DLD1 (cell line): ENCODE results near the gene WDR54.
"Not testable (repeated sequence)": the region's sequence is repeated elsewhere in the genome, so short reads cannot be mapped to it uniquely, and the experiment has no call there.

ENCODE experiments used
- in situ Hi-C: cut with HindIII; loops from 2 replicates; pipeline ENCODE4 v1.10.0; 2017; ENCODE audit warnings: low sequenced_read_pairs

The WDR54 gene

DNA sequence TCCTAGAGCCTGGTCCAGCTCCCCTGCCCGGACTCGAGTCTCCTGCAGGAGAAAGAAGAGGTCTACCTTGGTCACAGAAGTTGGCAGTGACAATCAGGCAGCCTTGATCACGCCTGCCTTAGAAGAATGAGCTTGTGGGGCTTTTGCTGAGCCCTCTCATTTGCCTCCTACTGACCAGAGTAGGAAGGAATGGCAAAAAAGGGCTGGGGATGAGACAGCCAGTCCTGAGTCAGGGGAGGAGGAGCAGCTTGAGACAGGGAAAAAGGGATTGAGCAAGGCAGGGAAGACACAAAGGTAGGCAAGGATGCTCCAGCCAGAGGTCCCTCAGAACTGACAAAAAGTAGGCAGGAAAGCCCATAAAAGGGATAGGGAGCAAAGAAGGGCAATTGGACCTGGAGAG, 6.0 kb downstream of the WDR54 start:
- in situ Hi-C loops = no loop called here

DNA sequence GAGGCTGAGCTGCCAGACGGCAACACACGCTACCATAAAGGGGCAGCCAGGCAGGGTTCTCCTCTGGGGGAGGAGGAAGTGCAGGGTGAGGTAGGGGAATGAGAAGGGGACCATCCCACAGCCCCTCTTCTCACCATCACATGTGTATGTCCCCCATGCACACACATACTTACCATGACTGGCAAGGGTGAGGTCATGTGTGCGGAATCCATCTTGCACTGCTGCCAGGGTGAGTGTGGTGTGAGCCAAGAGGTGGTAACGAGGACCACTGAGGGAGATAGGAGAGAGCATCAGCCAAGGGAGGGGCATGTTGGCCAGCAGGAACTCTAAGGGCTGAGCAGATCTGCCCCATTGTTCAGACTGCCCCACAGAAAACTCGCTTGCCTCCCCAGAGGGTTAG, 7.1 kb downstream of the WDR54 start:
- in situ Hi-C loops = no loop called here

DNA sequence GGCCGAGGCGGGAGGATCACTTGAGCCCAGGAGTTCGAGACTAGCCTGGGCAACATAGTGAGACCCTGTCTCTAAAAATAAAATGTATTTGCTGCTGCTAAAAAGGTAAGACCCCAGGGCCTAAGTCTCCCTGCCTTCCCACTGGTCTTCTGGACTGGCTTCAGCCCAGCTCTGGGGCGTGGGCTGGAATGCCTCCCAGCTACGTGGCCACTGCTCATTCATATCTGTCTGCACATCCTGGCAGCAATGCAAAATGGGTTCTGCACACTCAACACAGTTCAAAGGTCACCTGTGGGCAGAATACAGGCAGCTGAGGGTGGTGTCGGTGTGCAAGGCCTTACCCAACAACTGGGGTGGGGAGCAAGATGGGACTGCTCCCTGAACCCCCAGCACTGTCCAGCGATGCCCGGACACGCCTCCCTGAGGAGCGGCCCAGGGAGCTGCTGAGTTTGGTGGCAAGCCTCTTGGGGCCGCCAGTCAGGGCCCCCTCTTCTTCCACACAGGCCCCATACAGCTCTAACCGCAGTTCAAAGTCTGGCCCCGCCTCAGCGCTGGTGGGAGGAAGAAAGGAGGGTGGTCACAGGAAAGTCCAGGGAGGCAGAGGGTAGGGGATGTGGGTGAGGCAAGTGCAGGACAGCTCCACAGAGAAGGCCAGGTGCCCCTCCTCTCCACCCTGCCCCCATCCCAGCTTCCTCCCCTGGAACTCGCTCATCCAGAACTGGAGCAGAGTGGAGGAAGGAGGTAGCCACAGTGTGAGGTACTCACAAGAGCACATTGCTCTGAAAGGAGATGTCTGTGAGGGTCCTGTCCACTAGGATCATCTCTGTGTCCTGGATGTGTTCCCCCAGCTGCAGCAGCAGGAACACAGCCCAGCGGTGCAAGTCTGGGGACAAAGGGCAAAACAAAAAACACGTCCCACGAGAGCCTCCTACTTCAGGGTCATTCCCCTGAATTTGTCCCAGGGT, 8.2 kb downstream of the WDR54 start:
- in situ Hi-C loops = no loop called here

DNA sequence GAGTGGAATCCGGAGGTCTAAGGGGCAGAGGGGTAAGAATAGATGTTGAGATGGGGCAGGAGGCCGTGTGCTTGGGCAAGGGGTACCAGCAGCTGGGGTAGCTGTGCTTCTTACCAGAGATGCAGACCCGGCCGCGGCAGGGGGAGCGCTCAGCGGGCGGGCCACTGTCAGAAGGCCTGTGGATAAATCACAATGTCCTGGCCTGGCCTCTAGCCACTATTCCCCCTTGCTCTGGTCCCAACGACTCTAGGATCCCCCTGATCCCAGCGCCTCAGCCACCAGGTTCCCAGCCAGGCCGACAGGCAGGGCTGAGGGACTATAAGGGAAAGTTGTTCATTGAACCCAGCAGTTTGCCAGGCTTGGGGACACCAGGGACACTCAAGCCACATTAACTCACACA, 9.0 kb downstream of the WDR54 start:
- in situ Hi-C loops = no loop called here

DNA sequence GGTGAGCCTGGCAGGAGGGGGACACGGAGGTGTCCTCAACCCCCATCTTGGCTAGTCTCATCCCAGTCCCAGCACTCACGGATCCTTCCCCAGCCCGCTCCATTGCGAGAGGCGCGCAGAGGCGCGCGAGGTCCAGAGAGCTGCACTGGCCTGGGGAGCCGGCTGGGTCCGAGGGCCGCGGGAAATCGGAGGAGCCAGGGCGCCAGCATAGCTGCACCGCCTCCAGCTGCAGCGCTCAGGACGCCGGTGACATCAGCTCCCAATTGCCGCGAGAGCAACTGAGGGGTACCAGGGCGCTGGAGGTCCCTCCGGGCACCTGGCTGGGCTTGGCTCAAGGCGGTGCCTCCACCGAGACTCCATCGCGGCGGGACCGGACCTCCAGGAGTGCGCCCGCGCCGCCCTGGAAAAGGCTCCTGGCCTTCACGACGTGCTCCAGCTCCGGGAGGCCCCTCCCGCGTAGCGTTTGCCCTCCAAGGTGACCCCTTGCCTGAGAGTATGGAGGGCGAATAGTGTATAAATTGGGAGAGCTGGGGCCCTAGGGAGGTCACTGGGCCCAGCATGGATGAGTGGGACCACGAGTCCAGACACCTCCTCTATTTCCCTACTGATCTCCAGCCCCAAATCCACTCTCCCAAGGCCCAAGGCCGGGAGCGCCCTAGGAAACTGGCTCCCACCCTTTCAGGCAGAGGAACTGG, 14.7 kb downstream of the WDR54 start:
- in situ Hi-C loops = no loop called here

DNA sequence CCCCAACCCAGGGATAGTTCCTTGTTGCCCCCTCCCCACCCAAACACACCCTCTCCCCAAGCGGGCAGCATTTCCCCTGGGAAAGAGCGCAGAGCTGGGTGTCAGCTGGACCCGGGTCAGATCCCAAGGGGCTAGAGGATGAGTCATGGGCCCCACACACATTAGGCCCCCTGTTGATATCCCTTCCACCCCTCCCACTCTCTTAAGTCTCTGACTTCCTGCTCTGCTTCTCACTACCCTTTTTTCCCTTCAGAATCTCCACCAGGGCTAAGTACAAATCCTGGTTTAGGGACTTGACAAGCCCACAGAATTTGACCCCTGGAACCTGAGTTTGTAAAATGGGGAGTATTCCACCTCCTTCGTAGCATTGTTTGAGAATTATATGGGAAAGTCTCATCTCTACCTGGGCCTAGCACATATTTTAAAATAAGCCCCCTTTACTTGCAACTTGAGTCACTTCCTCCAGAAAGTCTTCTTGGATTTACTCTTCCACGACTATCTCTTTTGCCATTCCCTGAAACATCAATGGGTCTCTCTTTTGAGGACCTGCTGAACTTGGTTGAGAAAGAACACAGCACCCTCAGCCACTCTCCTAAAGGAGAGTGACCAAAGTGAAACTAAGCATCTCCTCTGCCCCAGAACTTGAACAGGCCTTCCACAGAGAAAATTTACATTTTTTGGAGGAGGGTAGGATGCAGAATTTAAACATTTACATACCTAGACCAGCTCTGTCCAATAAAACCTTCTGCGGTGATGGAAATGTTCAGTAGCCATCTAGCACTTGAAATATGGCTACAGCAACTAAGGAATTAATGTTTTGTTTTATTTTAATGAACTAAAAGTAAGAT, 15.5 kb downstream of the WDR54 start:
- in situ Hi-C loops = no loop called here

DNA sequence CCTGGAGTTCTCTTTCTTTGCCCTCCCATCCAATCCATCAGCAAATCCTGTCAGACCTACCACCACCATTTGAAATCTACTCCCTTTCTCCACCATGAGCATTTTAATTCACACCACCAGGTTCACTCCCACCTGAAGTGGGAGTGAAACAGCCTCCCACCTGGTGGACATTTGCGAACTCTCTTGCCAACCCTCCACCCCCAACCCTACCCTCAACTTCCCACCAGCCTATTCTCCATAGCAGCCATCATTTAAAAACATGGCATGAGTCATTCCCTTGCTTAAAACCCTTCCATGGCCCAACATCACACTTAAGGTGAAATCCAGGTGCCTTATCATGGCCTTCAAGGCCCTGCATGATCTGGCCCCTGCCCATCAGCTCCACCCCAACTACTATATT, 16.7 kb downstream of the WDR54 start:
- in situ Hi-C loops = no loop called here

DNA sequence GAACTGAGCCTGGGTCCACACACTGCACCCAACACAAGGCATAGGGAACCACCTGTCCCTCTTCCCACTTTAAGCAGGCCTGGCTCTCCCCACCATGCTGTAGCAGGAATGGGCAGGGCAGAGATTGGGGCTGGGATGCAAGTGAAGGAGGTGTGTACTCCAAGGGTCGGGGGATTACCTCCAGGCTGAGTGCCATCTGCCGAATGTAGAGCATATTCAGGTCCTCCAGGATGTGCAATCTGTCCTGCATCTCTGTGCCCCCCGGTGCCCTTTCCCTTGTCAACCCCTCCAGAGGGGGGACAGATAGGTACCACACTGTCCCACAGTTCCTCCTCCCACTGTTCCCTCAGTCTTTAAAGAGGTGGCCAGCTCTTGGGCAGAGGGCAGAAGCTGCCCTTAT, 17.8 kb downstream of the WDR54 start:
- in situ Hi-C loops = no loop called here

DNA sequence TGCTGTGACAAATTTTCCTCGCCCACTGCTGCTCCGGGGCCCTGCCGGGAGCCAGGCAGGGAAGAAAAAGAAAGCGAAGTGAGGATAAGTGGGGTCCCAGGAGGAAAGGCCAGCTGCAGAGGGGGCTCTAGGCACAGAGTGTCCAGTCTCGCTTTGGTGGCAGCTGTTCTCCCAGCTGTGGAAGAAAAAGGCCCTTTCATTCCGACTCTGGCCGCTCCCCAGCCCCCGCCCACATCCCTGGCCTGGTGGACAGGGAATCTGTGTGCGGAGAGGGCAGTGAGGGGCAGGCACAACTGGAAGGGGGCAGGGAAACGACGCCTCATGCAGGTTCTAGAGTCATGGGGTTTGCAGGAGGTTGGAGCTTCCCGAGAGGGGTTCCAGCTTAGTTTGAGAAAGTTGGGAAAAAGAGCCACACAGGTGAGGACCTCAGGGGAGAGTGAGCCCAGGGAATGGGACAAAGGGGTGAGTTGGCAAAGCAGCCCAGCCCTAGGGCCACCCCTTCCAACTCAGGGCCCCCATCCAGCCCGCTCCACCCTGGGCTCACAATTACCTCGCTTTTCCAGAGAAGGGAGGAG, 18.4 kb downstream of the WDR54 start:
- in situ Hi-C loops = no loop called here

DNA sequence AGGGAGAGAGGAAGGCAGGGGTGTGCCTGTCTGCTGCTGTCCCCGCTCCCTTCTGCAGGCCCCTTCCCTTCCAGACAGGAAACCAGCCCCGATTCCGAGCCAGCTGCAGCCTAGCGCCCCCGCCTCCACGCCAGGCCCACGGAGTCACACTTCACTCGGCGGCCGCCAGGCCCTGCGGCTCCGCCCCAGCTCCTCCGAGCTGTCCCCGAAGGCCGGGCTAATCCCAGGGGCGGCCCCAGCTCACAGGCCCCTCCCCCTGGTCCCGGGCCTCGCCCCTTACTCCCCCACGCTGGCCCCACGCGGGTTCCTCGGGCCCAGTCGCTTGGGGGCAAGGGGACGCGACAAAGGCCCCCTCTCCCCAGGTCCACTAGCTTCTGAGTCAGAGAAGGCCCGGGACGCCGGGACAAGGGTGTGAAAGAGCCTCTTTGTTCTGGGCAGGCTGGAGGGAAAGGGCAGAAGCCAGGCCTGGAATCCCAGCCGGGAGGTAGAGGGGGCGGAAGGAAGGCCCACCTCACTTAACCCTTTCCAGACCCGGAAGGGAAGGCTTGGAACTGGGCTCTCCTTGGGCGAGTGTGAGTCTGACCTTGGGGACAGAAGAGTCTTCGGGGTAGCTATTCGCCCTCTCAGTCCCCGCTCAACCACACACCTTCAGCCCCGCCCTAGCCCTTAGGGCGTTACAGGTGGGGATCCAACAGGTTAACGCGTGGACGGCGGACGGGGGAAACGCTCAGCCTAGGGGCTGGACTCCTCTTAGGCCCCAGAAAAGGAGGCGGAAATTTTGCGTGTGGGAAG, 19.0 kb downstream of the WDR54 start:
- in situ Hi-C loops = no loop called here

DNA sequence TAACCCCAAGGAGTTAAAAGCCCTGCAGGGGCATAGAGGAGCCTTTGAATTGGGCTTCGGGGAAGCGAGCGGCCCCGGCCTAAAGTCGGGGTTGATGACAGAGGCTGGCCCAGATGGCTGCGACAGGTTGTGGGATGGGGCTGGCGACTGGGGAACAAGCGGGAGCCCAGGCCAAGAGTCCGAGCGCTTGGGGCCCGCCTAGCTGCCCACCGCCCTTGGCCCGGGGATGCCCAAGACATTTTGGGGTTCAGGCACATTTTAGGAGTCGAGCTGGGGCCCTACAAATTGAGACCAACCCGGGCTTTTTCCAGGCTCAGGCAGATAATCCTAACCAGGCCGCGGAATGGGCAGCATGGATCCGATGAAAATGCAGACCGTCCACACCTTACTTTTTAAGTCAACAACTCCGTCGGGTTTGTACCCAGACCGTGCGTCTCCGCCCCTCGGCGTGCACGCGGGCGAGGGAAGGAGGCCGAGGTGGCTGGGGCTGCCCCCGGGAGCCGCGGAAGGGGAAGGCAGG, 19.7 kb downstream of the WDR54 start:
- in situ Hi-C loops = no loop called here

DNA sequence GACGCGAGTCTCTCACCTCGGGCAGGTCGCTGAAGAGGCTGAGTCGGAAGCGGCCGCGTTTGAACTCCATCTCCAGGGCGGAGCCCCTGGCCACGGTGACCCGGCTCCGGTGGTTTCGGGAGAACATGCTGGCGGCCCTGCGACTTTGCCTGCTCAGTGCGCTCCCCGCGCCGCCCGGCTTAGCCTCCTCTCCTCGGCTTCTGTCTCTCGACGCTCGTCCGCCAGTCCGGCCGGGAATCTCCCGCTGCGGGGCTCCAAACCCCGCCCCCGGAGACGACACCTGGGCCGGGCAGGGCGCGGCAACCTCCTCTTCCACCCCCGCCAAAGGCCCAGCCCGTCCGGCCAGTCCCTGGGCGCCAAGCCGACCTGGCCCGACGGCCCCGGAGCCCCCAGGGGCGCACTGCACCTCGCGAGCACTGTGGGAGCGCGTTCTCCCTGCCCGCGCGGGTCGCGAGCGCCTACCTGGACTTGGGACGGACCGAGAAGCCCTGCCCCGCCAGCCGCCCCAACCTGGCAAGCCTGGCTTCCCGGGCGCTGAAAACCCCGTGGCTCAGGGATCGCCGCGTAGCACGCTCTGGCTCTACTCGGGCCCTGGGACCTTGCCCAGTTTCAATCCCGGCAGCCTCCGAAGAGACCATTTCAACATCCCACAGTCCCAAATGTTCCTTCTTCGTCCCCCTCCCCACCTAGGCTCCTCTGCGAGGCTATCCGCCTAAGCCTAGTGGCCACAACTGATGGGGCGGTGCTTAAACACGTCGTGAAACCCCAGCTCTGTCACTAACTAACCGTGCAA, 20.4 kb downstream of the WDR54 start, which contains the start of gene RTKN:
Gene RTKN (minus strand): TSS at position 248 of the 793 bp plus-strand sequence. CDS start 121 bp downstream, at position 127.
- in situ Hi-C loops = no loop called here

DNA sequence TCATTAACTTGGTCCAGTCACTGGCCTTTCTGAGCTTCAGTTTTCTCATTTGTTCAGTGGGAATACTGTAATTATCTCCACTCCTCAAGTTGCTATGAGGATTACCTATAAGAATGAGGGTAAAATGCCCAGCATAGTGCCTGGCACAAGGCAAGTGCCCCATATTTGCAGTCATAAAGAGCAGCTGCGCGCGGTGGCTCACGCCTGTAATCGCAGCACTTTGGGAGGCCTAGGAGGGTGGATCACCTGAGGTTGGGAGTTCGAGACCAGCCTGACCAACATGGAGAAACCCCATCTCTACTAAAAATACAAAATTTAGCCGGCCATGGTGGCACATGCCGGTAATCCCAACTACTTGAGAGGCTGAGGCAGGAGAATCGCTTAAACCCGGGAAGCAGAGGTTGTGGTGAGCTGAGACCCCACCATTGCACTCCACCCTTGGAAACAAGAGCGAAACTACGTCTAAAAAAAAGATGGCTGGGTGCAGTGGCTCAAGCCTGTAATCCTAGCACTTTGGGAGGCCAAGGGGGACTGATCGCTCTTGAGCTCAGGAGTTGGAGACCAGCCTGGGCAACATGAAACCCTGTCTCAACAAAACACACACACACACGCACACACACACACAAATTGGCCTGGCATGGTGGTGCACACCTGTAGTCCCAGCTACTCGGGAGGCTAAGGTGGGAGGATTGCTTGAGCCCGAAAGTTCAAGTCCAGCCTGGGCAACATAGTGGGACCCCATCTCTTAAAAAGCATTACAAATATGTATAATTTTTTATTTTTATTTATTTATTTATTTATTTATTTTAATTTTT, 21.2 kb downstream of the WDR54 start:
- in situ Hi-C loops = not testable (repeated sequence)

DNA sequence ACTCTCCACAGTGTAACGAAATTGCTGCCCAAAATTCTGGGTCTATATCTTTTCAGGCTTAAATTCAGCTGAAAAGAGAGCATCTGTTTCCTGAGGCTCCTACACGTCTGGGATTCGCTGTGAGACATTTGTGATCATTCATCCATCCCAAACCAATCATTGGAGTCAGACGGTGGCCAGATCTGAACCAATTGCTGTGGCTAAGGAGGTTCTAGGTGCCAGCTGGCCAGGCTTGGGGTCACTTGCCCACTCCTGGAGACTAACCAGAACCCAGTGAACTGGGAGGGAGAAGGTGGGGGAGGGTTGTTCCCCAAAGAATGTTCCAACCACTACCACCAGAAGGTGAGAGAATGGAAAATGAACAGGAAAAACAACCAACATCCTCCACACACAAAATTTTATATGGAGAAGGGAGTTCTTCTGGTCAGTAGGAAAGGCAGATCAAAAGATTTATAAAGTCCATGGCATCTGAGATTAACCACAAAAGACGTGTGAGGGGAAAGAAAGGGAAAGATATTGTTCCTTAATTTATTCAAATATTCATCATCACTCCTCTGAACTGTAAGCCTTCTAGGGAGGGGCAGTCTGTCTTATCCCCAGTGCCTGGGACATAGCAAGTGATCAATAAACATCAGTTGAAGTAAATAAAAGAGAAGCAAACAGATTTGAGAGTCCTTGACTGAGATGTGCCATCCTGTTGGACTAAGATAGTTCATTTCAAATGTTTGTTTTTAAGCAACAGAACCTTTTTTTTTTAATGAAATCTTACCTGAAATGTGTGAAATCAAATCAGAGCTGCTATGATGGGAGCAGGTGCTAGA, 23.2 kb downstream of the WDR54 start:
- in situ Hi-C loops = no loop called here

DNA sequence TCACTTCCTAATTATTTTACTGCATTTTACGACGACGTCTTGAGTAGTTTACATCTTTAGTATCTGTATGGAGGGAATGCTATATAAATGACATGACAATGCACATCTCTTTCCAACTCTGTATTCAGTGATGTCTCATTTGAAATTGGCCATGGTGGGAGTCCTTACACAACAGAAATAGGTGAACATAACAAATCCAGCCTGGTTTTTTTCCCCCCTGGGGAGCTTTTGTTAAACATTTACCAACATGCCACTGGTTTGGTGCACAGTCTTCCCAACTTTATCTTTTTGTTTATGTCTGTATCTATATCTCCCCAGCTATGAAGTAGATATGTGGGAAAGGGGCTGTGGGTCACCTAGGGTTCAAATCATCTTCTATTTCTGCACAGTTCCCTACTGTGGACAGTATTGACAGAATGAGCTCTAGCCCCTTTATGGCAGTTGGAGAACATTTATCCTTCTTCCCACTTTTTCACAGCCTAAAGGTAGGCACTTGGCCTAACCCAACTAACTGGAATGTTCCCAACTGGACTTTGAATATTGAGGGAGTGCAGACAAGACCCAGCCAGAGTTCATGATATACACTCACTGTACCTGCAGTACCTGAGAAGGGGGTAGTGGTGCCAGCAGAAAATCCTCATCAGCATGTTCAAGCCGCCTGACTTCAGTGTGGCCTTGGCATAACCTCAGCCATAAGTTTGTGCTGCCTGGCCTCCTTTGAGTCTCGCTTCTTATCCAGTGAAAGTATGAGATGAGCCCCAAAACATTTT, 25.9 kb downstream of the WDR54 start:
- in situ Hi-C loops = no loop called here

DNA sequence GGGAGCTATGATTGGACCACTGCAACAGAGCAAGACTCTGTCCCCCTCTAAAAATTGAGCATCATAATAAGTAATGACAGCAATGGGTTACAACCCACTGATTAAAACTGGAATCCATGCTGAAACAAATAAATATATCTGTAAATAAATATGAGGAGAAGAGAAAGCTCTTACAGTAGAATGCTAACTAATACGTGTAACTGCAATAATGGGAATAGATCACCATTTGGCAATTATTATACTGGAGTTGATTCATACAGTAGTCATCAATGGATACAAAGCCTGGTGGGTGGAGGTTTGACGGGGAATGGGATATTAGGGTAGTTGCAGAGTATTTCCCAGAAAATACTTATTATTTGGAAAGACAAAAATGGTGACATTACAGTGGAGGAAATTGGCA, 27.2 kb downstream of the WDR54 start:
- in situ Hi-C loops = no loop called here
